GM20000 (cell line): Measurements from ENCODE around the gene CFAP43.

Experiments used
- DNase-seq: peaks from one replicate; pipeline ENCODE4 v3.0.0; 2012; ENCODE audit warnings: low spot score
- CTCF ChIP-seq: IDR thresholded peaks from 2 replicates; pipeline ENCODE4 v1.5.1; 2012; ENCODE audit warnings: mild to moderate bottlenecking, control low read depth; ENCODE audit errors: extremely low read depth, missing control alignments

CFAP43 gene

GRCh38 chr10:104096692-104097091 lies 135.5 kb downstream of the CFAP43 start:
- no peak for DNase-seq
- no peak for TF ChIP-seq CTCF

DNA sequence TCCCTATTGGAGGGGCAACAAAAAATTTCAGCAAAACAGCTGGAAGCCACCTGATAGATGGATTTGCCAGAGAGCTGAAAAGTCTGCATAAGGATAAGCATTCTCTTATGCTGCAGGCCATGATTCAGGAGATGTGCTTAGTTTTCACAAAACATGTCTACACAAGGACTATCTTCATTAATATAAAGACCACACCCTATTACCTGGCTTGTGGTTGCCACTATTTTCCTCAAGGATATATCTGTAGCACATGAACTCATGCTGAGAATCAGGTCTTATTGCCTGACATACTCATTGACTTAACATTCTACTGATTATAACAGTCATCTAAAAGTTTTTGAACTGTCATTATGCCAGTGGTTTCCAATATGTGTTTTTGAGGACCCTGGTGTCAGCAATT lies 139.4 kb downstream of the CFAP43 start:
- DNase-seq, result no peak
- no peak for TF ChIP-seq CTCF

DNA sequence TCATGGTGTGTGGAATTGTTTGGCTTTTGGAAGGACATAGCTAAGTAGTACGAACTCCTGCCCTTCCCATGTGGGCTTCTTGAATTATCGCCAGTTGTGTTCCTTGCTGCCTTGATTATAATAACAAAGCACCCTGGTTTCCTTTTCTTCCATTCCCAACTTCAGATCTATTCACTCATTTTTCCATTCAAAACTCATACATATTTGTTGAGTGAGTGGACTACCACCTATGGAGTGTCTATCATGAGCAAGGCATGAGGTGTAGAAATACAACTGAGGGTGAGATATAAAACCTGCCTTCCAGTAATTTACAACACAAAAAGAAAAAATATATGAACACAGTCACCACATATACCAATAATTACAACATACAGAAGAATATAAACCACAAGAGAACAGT lies 141.6 kb downstream of the CFAP43 start:
- DNase-seq, result no peak
- TF ChIP-seq CTCF, result no peak

DNA sequence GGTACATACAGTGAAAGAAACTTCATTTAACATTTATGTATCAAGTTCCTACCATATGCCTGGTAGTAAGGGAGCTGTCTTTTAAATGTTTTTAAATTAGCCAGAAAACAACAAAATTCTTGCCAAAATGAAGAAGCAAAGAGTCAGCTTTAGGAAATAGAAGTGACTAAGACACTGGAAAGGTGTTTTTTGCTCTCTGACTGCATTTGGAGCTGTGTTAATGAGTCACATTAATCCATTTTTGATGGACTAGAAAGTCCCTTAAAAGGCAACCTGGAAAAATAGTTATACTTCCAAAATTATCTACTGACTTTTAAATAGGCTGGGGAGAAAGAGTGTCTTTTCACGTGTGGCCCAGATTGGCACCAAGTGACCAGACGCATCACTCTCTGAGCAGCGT lies 142.5 kb downstream of the CFAP43 start:
- DNase-seq, result no peak
- no peak for TF ChIP-seq CTCF

DNA sequence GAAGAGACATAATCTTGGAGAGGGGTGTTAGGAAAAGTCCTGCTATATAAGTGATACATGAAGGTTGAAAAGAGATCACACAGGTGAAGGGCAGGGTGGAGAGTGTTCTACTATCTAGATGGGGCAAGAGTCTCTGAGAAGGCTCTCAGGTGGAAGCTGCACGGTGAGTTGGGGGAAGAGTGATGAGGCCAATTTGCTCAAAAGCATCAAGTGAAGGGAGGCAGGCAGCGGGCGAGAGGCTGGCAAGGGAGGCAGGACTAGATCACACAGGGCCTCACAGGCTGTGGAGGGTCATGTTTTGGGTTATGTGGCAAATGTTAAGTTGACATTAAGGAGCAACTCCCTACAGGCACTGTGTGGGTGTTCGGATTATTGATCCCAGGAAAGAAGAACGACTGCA lies 143.9 kb downstream of the CFAP43 start:
- no peak for DNase-seq
- TF ChIP-seq CTCF, result no peak

GRCh38 chr10:104085801-104086400 lies 146.3 kb downstream of the CFAP43 start, which contains the start of gene COL17A1:
TSS of gene COL17A1 (minus strand) at chr10:104085880. CDS start at chr10:104080673, 5,207 bp downstream.
- no peak for TF ChIP-seq CTCF

GRCh38 chr10:104084482-104085142 lies 147.6 kb downstream of the CFAP43 start:
- TF ChIP-seq CTCF, result no peak
- no peak for DNase-seq

More at GRCh38 chr10:104085801-104086400, 146.3 kb downstream of the CFAP43 start, which contains the start of gene COL17A1:
- no peak for DNase-seq
